Epithelial cell of umbilical artery (primary cell): Measurements from ENCODE around the gene HSPB3. TPM values are rescaled to one million over a fixed set of nuclear protein-coding genes. Genes with fewer than 3 reads are reported as not detected.

Experiments used
- total RNA-seq: library from RNA; depleted of rRNA; stranded (reverse); fragments of >200 nt; gene quantifications from 2 replicates; pipeline ENCODE4 v1.2.3, GENCODE V29; 2014

HSPB3 gene, protein sequence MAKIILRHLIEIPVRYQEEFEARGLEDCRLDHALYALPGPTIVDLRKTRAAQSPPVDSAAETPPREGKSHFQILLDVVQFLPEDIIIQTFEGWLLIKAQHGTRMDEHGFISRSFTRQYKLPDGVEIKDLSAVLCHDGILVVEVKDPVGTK
- not detected in 2 replicates for total RNA-seq

DNA sequence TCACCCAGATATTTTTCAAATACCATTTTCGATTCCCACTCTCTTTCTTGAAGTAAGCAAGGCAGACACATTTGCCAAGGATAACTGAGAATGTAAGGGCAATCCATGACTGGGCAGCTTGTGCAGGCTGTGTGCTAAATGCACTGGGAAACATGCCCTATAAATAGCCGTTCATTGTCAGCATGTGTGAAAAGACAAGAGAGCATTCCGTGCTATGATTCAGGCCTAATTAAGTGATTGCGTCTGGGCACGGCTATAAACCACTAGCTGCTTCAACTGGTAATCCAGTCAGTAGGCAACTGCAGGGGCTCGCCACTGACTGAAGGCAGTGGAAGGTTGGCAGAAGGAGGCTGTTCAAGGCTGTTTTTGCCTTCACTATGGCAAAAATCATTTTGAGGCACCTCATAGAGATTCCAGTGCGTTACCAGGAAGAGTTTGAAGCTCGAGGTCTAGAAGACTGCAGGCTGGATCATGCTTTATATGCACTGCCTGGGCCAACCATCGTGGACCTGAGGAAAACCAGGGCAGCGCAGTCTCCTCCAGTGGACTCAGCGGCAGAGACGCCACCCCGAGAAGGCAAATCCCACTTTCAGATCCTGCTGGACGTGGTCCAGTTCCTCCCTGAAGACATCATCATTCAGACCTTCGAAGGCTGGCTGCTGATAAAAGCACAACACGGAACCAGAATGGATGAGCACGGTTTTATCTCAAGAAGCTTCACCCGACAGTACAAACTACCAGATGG lies at the start of gene HSPB3:
TSS of gene HSPB3 (plus strand) at position 287 of the 745 bp plus-strand sequence. CDS start at position 378, 91 bp downstream.

Other genes starting within 250 kb of the HSPB3 start
- 47.4 and 51.5 TPM in 2 replicates for gene ARL15, start 145.1 kb upstream of the HSPB3 start, total RNA-seq
- gene SNX18, start 62.1 kb downstream of the HSPB3 start, total RNA-seq: 36.4 and 73.7 TPM in 2 replicates